Activated naive CD4-positive, alpha-beta T cell treated with anti-CD3 and anti-CD28 coated beads, Interleukin-2, amount 50 U/mL, for 24 hours (primary cell): ENCODE results near the gene NKX2-3.
A peak's percentile ranks its signal among the peaks of the same experiment; 100 is the strongest.

ENCODE experiments used
- H3K27ac Mint-ChIP-seq: one replicate; pipeline ENCODE4 v1.8.0; 2021; ENCODE audit warnings: mild to moderate bottlenecking, mixed read lengths
- H3K27me3 Mint-ChIP-seq: one replicate; pipeline ENCODE4 v1.8.0; 2021; ENCODE audit warnings: mixed read lengths
- H3K36me3 Mint-ChIP-seq: one replicate; pipeline ENCODE4 v1.8.0; 2021; ENCODE audit warnings: mixed read lengths
- H3K4me1 Mint-ChIP-seq: one replicate; pipeline ENCODE4 v1.8.0; 2021; ENCODE audit warnings: mixed read lengths
- H3K4me3 Mint-ChIP-seq: one replicate; pipeline ENCODE4 v1.8.0; 2021; ENCODE audit warnings: mild to moderate bottlenecking, mixed read lengths
- H3K9me3 Mint-ChIP-seq: one replicate; pipeline ENCODE4 v1.8.0; 2021; ENCODE audit warnings: mixed read lengths

Gene NKX2-3

GRCh38 chr10:99532687-99533495, at the start of gene NKX2-3:
TSS of gene NKX2-3 (plus strand) at chr10:99532942. CDS start at chr10:99533132, 190 bp downstream.
- Mint-ChIP-seq H3K27ac (no peak within 1 kb of the TSS), H3K27me3 (peaks cover 68% of the 10 kb centered on the region), H3K9me3 (no peaks in the 10 kb centered on the region), H3K4me1 (peaks cover 49% of the 10 kb centered on the region), H3K36me3 (no peaks in the 10 kb centered on the region), H3K4me3 (peak within 1 kb of the TSS; percentile 6)

- H3K4me3 Mint-ChIP-seq: no peak overlapping the region
- no peaks in the 10 kb centered on the region for H3K36me3 Mint-ChIP-seq
- no peaks in the 10 kb centered on the region for H3K4me1 Mint-ChIP-seq
- H3K27ac Mint-ChIP-seq: no peak overlapping the region
- peaks cover 27% of the 10 kb centered on the region for H3K27me3 Mint-ChIP-seq
- no peaks in the 10 kb centered on the region for H3K9me3 Mint-ChIP-seq
Observed at GRCh38 chr10:99484626-99485581, 47.8 kb upstream of the NKX2-3 start.

GRCh38 chr10:99487125-99487807, 45.5 kb upstream of the NKX2-3 start:
- H3K9me3 Mint-ChIP-seq: no peaks in the 10 kb centered on the region
- no peak overlapping the region for H3K27ac Mint-ChIP-seq
- no peaks in the 10 kb centered on the region for H3K36me3 Mint-ChIP-seq
- H3K4me1 Mint-ChIP-seq: no peaks in the 10 kb centered on the region
- no peak overlapping the region for H3K4me3 Mint-ChIP-seq
- H3K27me3 Mint-ChIP-seq: peaks cover 31% of the 10 kb centered on the region

- Mint-ChIP-seq H3K27ac (no peak overlapping the region), H3K4me3 (no peak overlapping the region), H3K27me3 (peaks cover 31% of the 10 kb centered on the region), H3K36me3 (no peaks in the 10 kb centered on the region), H3K4me1 (no peaks in the 10 kb centered on the region), H3K9me3 (no peaks in the 10 kb centered on the region)
Observed at GRCh38 chr10:99489271-99489670, 43.5 kb upstream of the NKX2-3 start.

GRCh38 chr10:99497343-99498025, 35.3 kb upstream of the NKX2-3 start:
- H3K9me3 Mint-ChIP-seq: no peaks in the 10 kb centered on the region
- no peak overlapping the region for H3K4me3 Mint-ChIP-seq
- peaks cover 16% of the 10 kb centered on the region for H3K27me3 Mint-ChIP-seq
- no peaks in the 10 kb centered on the region for H3K4me1 Mint-ChIP-seq
- no peak overlapping the region for H3K27ac Mint-ChIP-seq
- no peaks in the 10 kb centered on the region for H3K36me3 Mint-ChIP-seq

- Mint-ChIP-seq H3K27ac (no peak overlapping the region), H3K9me3 (peaks cover 8% of the 10 kb centered on the region), H3K36me3 (no peaks in the 10 kb centered on the region), H3K4me1 (no peaks in the 10 kb centered on the region), H3K27me3 (peaks cover 30% of the 10 kb centered on the region), H3K4me3 (no peak overlapping the region)
Observed at GRCh38 chr10:99506416-99506815, 26.3 kb upstream of the NKX2-3 start.

- H3K36me3 Mint-ChIP-seq: no peaks in the 10 kb centered on the region
- H3K4me1 Mint-ChIP-seq: no peaks in the 10 kb centered on the region
- peaks cover 30% of the 10 kb centered on the region for H3K27me3 Mint-ChIP-seq
- H3K9me3 Mint-ChIP-seq: peaks cover 8% of the 10 kb centered on the region
- H3K4me3 Mint-ChIP-seq: no peak overlapping the region
- no peak overlapping the region for H3K27ac Mint-ChIP-seq
Observed at GRCh38 chr10:99507265-99507664, 25.5 kb upstream of the NKX2-3 start.

GRCh38 chr10:99513061-99513460, 19.7 kb upstream of the NKX2-3 start:
- Mint-ChIP-seq H3K36me3 (no peaks in the 10 kb centered on the region), H3K27ac (no peak overlapping the region), H3K27me3 (peaks cover 29% of the 10 kb centered on the region), H3K4me3 (no peak overlapping the region), H3K4me1 (no peaks in the 10 kb centered on the region), H3K9me3 (peaks cover 8% of the 10 kb centered on the region)

GRCh38 chr10:99519690-99520039, 13.1 kb upstream of the NKX2-3 start:
- Mint-ChIP-seq H3K9me3 (no peaks in the 10 kb centered on the region), H3K27me3 (peaks cover 37% of the 10 kb centered on the region), H3K4me1 (peaks cover 6% of the 10 kb centered on the region), H3K4me3 (no peak overlapping the region), H3K36me3 (no peaks in the 10 kb centered on the region), H3K27ac (no peak overlapping the region)

- Mint-ChIP-seq H3K9me3 (no peaks in the 10 kb centered on the region), H3K27ac (no peak overlapping the region), H3K4me1 (peaks cover 6% of the 10 kb centered on the region), H3K36me3 (no peaks in the 10 kb centered on the region), H3K27me3 (peaks cover 41% of the 10 kb centered on the region), H3K4me3 (no peak overlapping the region)
Observed at GRCh38 chr10:99520040-99520846, 12.5 kb upstream of the NKX2-3 start.

GRCh38 chr10:99520847-99521764, 11.6 kb upstream of the NKX2-3 start:
- no peaks in the 10 kb centered on the region for H3K9me3 Mint-ChIP-seq
- no peak overlapping the region for H3K4me3 Mint-ChIP-seq
- H3K36me3 Mint-ChIP-seq: no peaks in the 10 kb centered on the region
- H3K27me3 Mint-ChIP-seq: peaks cover 44% of the 10 kb centered on the region
- no peak overlapping the region for H3K27ac Mint-ChIP-seq
- peaks cover 6% of the 10 kb centered on the region for H3K4me1 Mint-ChIP-seq

- no peak overlapping the region for H3K4me3 Mint-ChIP-seq
Observed at GRCh38 chr10:99521765-99522469, 10.8 kb upstream of the NKX2-3 start.

More at GRCh38 chr10:99521765-99522469, 10.8 kb upstream of the NKX2-3 start:
- H3K27me3 Mint-ChIP-seq: peaks cover 47% of the 10 kb centered on the region
- H3K4me1 Mint-ChIP-seq: peaks cover 6% of the 10 kb centered on the region
- no peaks in the 10 kb centered on the region for H3K36me3 Mint-ChIP-seq
- no peak overlapping the region for H3K27ac Mint-ChIP-seq
- H3K9me3 Mint-ChIP-seq: no peaks in the 10 kb centered on the region
